ENCODE measurements around the gene METTL22.

- no peak for TF ChIP-seq CTCF (IDR thresholded peaks at IDR 0.05)
- TF ChIP-seq POLR2A (IDR thresholded peaks at IDR 0.05) = no peak
Observed at GRCh38 chr16:8596581-8596980, 24.9 kb upstream of the METTL22 start.
